GM12878 (cell line): ENCODE results near the gene OR6Y1.

ENCODE experiments used
- ATF2 ChIP-seq: IDR thresholded peaks from 2 replicates; pipeline ENCODE4 v1.6.1; 2012; ENCODE audit warnings: low read length, inconsistent platforms
- CEBPB ChIP-seq, 2 experiments: fragments of 150-350 bp in 1 of 2; IDR thresholded peaks; 2 replicates each; pipeline ENCODE4 v1.6.1; 2012 to 2014; ENCODE audit warnings: low read depth in 2 of 2, low read length in 2 of 2, borderline replicate concordance in 1 of 2, inconsistent platforms in 1 of 2
- CHD2 ChIP-seq: IDR thresholded peaks from 2 replicates; pipeline ENCODE4 v1.6.1; 2011; ENCODE audit warnings: low read depth, low read length, improper control_type of control experiment, borderline replicate concordance
- CTCF ChIP-seq, 3 experiments: IDR thresholded peaks in 2 of 3; conservative IDR thresholded peaks in 1 of 3; 2 replicates each; pipeline ENCODE4 v1.5.1; 2011; ENCODE audit warnings: low read depth in 3 of 3, low read length in 3 of 3, mild to moderate bottlenecking in 3 of 3, control low read depth in 2 of 3, moderate library complexity in 2 of 3, inconsistent platforms in 1 of 3, mixed read lengths in 1 of 3; ENCODE audit not compliant: control insufficient read depth in 2 of 3, insufficient read depth in 1 of 3; ENCODE audit errors: extremely low read depth in 1 of 3
- E2F8 ChIP-seq: fragments of 450-650 bp; IDR thresholded peaks from 2 replicates; pipeline ENCODE4 v1.6.1; 2018; ENCODE audit warnings: mild to moderate bottlenecking, low read depth, moderate library complexity; ENCODE audit not compliant: partially characterized antibody
- EP300 ChIP-seq, 2 experiments: fragments of 150-350 bp in 1 of 2; IDR thresholded peaks; 2 replicates each; pipeline ENCODE4 v1.6.1; 2011 to 2012; ENCODE audit warnings: low read depth in 2 of 2, low read length in 2 of 2, borderline replicate concordance in 1 of 2, improper control_type of control experiment in 1 of 2, inconsistent platforms in 1 of 2; ENCODE audit not compliant: control insufficient read depth in 1 of 2
- HDAC2 ChIP-seq: fragments of 200-600 bp; sonication (generic); IDR thresholded peaks from 2 replicates; pipeline ENCODE4 v1.6.1; 2017
- MXI1 ChIP-seq: fragments of 150-350 bp; IDR thresholded peaks from 2 replicates; pipeline ENCODE4 v1.6.1; 2011; ENCODE audit warnings: low read depth, mild to moderate bottlenecking, inconsistent platforms, low read length, improper control_type of control experiment
- TAF1 ChIP-seq: IDR thresholded peaks from 2 replicates; pipeline ENCODE4 v1.6.1; 2011; ENCODE audit warnings: mild to moderate bottlenecking, low read depth, low read length, borderline replicate concordance
- ZNF384 ChIP-seq: IDR thresholded peaks from 2 replicates; pipeline ENCODE4 v1.6.1; 2012; ENCODE audit warnings: low read depth, mild to moderate bottlenecking, low read length, improper control_type of control experiment, borderline replicate concordance

GRCh38 chr1:158564608-158565007 lies 10.4 kb upstream of the OR6Y1 start:
- TF ChIP-seq CEBPB (IDR thresholded peaks at IDR 0.05; ENCODE audit: borderline replicate concordance in 1 of 2, low read depth in 2 of 2, low read length in 2 of 2): no peak
- TF ChIP-seq ATF2: no peak
- no peak for TF ChIP-seq CTCF (IDR thresholded peaks at IDR 0.05 in 2 of 3, conservative IDR thresholded peaks at IDR 0.05 in 1 of 3; ENCODE audit: control insufficient read depth in 2 of 3, extremely low read depth in 1 of 3, insufficient read depth in 1 of 3, low read depth in 3 of 3, low read length in 3 of 3)
- TF ChIP-seq ZNF384: no peak
- no peak for TF ChIP-seq EP300 (IDR thresholded peaks at IDR 0.05; ENCODE audit: borderline replicate concordance in 1 of 2, control insufficient read depth in 1 of 2, low read depth in 2 of 2, low read length in 2 of 2)
- no peak for TF ChIP-seq CHD2
- TF ChIP-seq TAF1: no peak
- no peak for TF ChIP-seq E2F8
- no peak for TF ChIP-seq HDAC2
- no peak for TF ChIP-seq MXI1
